ENCODE measurements around the gene CHD9NB.

CHD9NB gene

DNA sequence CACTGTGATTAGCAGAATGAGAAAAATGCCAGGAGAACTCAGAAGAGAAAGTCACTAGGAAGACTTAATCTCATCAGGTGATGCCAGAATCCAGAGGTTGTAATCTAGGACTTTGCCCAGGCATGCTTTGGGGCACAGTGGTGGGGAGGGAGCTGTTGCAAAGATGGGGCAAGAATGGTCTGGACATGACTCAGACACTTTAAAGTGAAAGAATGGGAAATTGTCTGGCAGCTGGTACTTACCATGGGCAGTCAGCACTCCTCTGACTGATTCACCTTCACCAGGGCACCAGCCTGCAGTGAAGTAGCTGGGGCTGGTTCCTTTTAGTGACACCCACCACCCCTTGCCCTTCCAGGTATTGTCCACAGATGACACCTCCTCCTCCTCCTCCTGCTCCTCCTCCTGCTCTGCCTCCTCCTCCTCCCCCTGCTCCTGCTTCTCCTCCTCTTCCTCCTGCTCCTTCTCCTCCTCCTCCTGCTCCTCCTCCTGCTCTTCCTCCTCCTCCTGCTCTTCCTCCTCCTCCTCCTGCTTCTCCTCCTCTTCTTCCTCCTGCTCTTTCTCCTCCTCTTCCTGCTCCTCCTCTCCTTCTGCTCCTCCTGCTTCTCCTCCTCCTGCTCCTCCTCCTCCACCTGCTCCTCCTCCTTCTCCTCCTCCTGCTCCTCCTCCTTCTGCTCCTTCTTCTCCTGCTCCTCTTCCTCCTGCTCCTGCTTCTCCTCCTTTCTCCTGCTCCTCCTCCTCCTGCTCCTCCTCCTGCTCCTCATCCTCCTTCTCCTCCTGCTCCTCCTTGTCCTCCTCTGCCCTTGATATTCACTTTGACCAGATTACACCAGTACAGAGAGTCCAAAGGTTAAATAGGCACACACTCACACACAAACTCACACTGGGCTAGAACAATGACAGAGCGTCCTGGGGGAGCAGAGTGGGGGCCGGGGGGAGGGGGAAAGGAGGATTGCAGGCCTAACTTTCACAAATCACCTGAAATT lies at the start of gene CHD9NB:
Gene CHD9NB, minus strand, starts transcription at position 379 of the 983 bp plus-strand sequence. CDS start 8,739 bp downstream, outside the sequence.
- DNase-seq, result no peak

DNA sequence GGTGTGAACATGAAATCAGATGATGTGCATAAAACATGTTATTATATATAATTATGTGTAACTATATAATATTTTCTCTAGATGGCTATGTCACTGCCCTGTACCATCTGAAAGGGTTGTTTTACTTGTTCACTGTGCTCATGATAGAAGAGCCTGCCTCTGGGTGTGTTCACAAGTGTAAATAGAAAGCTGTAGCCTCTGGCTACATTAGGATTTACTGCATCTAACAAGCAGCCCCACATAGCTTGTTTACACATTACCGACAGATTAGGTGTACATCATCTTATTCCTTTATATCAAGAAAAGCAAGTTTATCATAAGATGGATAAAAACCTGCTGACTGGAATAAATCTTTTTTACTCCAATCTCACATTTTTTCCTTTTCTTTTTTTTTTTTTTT lies 48.2 kb upstream of the CHD9NB start:
- no peak for DNase-seq

DNA sequence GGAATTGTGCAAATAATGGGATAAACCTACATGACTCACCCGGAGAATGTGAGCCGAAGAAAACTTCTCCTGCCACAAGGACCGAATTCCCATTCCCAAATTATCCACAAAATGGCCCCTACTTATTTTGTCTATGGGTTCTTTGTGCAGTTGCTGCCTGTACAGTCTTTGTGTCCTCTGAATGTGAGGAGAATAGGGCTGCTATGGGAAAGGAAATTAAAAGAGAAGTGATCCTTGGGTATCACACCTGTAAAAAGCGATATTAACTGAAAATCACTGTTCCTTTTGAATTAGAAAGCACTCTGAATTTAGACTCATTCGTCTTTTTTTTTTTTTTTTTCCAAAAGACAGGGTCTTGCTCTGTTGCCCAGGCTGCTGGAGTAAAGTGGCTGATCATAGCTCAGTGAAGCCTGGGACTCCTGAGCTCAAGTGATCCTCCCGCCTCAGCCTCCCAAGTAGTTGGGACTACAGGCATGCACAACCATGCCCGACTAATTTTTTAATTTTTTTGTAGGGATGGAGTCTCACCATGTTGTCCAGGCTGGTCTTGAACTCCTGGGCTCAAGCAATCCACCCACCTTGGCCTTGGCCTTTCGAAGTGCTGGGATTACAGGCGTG lies 47.5 kb upstream of the CHD9NB start:
- no peak for DNase-seq

DNA sequence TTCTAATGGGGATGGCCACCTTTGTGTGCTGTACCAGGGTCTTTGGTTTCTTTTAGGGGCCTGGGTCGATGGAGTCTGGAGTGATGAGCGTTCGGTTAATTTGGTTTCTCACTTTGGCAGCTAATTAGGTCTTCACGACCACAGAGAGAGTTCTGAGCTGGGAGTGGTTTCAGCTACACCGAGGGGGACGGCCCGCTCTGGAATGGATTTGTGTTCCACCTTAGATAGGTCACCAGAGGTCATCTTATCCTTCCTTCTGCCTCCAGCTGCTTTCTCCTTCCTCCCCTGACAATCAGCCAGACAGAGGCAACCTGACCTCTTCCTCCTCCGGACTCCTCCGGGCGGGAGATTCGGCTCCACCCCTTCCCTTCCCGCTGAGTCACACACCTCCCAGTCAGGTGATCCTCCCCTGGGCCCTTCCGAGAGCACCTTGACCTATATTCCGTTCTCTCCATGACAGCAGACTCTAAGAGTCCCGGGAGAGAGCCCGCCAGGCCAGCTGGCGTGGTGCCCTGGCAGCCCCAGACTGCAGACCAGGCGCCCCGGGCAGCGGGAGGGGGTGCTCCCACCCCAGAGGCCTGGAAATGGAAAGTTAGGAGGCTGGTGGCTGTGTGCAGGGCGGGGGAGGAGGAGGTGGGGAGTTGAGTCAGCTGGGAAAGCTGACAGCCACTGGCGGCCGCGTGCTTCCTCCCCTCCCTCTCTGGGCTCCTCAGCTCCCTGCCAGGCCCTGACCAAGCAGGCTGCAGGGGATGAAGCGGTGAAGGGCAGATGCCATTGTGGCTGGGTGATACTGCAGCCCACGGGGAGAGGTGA lies 46.8 kb upstream of the CHD9NB start:
- DNase-seq, result peak; percentile 97

DNA sequence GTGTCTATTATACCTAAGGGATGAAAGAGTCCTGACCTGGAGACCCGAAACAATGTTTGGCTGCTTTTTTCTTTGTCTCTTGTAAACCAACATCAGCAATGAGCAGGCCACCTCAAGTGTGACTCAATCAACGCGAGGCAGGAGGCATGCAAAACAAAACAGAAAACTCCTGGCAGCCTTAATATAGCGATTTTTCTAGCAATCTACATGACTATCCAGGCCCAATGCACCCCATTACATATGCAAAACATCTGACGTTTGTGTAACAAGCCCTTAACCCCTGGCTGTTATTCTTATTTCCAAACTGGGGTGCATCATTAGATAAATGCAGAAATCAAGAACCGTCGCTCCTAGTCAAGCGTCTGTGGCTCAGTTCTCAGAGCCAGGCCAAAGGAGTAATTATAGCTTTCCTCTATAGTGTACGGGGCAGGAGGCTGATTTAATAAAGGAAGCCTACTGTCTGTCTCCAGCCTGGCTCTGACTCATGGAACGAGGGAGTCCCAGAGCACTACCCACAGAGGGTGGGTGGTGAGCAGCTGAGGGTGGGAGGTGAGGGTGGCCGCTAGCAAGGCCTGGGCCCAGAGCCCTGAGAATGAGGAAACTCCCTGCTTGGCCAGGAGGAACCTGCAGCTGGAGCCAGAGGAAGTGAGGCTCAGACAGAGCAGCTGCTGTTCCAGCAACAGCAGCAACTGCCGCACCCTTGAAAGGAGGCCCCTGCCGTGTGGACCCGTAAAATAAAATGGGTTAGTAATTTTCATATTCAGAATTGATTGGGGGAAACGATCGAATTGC lies 46.0 kb upstream of the CHD9NB start:
- peak; percentile 58 for DNase-seq

DNA sequence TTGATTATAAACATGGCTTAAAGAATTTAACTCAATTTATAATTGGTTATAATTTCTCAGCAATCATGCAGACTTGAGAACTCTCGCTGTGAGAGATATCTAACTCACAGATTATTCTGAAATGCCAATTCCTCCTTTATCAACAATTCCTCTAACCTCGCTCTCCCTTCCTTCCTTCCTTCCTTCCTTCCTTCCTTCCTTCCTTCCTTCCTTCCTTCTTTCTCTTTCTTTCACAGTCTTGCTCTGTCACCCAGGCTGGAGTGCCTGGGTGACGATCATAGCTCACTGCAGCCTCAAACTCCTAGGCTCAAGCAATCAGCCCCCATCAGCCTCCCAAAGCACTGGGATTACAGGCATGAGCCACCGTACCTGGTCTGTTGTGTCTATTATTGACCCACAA lies 44.5 kb upstream of the CHD9NB start:
- no peak for DNase-seq

DNA sequence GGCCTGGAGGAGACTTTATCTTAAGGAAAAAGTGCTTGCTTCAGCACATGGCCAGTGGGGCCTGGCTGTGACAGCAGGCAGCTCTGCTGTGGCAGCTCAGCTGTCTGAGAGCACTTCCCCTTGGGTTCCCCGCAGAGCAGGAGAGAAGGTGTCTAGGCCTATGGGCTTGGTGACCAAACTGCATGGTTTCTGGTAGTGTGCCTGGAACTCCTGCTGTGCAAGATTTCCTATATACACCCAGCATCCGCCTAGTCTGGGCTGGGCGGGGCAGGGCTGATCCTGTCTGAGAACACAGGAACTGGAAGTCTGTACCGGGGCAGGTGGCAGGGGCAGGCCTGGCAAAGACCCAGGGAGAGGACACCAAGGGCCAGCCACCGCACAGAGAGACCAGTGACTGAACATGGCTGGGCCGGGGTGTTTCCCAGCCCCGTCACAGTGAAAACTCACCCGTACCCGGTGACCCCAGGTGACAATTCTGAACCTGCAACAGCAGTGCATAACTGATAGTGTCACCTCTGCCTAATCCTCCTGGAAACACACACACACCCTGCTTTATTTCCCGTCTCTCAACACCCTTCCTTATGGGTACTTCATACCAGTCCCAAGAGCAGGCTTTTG lies 41.4 kb upstream of the CHD9NB start:
- peak; percentile 50 for DNase-seq

DNA sequence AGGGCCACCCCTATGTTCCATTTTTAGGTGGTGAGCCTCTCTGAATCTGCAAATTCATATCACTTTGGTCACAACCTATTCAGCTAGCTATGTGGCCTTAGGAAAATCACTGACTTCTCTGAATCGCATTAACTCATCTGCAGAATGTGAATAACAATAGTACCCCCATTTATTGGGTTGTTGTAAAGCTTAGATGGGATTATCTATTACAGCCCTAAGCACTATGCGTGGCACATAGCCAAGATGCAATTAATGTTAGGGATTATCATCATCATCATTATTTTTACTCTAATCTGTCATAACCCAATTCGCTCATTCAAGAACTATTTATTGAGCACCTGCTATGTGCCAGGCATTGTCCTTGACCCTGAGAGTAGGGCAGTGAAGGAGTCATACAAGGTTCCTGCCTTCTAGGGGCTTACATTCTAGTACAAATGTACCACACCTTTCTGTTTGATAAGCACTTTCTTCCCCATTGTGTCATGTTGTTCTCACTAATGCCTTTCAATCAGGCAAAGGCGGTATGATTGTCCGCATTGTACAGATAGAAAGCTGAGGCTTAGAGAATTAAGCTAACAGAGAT lies 40.6 kb upstream of the CHD9NB start:
- no peak for DNase-seq

DNA sequence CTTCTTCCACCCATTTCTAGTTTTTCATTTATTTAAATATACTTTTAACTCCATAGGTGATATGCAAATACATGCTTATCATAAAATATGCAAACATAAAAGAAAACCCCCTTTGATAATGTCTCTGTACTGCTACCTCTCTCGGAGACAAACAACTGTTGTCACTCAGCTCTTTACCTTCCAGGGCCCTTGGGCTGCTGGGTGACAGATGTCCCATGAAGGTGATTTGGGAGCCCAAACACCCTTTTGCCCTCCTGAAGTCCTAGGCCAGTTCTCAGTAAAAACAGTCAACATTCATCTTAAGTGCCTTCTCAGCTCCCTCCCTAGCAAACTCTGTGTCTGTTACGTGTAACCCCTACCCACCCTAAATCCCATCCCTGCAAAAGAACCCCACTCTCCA lies 39.6 kb upstream of the CHD9NB start:
- peak; percentile 40 for DNase-seq

DNA sequence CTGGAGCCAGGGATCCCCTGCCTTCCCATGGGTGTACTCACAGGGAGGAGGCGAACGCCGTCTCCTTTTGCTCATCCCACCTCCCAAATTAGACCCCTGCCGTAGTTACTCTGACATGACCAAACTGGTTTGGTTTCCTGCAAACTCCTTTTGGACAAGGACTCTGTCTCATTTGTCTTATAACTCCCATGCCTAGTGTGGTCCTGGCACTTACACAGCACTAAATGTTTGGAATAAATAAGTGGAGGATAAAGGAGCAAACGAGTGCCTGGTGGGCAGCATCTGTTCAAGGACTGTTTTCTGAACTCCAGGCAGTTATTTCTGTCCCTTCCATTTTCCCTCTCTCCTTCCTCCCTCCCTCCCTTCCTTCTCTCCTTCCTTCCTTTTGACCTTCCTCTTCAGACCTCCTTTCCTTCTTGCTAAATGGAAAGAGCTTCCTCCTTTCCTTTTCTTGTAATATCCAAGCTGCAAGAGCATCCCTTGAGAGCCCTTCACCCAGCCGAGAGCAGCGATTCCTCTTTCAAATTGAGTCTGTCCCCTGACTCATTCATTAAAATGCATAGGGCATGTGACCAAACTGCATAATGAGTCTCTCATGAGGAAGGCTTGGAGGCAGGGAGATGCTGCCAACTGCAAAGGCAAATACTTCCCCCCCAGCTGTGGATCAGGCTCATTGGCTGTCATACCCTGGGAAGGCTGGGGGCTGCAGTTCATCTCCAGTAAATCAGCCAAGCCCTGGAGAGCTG lies 38.9 kb upstream of the CHD9NB start:
- DNase-seq, result peak; percentile 92

DNA sequence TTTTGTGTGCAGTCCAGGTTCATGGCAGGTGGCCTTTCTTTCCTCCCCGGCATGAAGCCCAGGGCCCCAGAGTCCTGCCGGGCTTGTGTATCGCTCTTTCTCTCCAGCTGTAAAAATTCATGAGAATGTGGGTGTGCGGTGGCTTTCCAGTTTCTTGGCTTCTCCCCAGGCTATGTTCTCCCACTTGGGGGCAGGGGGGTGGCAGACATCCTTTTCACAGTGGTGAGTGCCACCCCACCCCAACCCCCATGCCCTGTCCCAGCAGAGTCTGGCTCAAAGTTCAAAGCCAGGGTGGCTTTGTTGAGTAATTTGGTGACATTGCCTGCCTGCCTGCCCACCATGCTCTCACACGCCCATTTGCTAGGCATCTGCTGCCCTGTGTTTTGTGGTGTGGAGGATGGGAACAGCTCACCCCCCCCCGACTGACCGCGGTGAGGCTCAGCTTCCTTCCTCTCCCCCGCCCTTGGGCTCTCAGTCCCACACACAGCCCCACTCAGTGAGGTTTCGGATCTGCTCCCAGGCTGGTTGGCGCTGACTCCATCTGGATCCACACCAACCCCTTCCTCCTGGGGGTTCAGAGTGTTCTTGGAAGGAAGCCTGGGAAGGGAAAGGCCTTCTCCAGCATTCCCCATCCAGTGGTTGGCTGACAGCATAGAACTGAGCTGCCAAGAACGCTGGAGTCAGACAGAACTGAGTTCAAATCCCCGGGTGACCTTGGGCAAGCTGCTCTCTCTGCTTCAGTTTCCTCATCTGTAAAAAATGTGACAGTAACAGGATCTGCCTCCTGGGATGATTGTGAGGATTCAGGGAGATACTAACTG lies 38.1 kb upstream of the CHD9NB start:
- peak; percentile 94 for DNase-seq

DNA sequence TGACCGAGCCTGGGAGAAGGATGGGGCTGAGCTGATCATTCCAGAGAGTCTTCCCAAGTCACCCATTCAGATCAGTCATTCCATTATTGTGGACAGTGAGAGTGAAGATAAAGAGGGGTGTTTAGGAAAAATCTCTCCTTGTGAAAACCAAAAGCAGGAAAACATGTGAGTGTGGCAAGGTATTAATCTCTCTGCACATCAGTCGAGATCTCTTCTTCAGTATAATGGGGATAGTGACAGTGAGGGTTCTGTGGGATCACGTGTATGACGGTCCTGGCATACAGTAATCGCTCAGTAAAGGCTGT lies 37.5 kb upstream of the CHD9NB start:
- no peak for DNase-seq

DNA sequence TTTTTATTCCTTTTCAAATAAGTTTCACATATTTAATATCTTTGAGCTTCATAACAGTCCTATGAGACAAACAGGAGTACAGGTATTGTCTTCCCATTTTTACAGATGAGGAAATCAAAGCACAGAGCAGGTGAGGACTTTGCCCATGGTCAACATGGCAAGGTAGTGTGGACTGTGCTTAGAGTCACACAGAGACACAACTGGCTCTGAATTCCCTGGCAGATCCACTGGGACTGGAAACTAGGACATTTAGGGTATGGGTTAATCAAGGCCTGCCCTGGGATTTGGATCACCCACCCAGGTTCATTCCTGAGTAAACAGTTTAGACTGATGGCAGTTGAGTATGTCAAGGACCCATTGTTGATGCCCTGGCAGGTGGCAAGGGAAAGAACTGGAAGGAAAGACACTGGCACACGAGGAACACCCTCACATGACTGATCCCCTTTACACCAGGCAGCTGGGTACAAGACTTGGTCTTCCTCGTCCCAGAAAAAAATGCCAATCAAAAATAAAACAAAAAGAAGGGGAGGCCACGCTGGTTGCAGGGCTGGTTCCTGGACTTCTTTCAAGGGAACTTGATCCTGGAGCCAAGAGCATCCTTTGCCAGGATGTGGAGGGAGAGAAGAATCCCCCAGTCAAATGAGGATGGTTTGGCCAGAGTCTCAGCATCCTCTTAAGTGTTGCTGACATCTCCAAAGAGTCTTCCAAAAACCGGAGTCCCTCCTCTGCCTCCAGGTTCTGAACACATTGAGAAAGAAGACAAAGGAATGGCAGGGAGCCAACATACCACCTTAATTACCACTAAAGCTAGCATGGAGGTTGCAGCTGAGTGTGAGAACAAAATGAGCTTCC lies 37.0 kb upstream of the CHD9NB start:
- DNase-seq, result peak; percentile 70

DNA sequence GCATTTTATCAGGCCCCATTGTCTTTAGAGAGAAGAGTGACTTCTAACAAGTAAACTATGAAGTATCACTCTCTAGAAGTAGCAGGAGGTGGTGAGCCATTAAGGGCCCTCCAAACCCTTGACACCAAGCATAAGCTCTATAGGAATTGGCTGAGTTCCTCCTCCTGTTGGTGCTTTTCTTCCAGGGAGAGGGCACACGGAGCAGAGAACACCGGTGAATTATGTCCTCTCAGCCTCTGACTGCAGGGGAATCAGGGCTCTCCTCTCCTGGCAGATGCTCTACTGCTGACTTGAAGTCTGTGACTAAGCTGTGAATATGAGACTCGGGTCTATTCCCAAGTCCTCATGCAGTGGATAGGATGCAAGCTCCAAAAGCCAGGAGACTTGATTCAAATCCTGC lies 34.4 kb upstream of the CHD9NB start:
- no peak for DNase-seq

DNA sequence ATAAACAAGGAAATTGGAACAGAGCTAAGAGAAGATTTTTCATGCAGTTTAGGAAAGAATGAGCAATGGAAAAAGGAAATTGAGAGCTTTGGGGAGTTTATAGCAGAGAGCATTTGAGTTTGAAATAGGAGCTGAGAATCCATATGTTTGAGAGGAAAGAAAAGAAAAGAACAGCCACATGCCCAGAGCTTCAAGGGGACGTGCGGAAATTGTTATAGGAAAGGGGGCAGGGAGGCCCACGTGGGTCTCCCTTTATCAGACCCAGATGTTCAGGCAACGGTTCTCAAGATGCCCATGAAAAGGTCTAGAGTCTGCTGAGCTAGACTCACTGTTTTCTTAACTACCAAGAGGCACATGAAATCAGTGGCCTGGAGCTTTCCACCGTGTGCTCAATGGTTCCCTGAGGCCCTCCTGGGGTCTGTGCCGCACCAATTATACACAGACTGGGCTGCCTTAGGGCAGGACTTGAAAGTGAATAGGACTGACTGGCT lies 33.3 kb upstream of the CHD9NB start:
- peak; percentile 73 for DNase-seq

DNA sequence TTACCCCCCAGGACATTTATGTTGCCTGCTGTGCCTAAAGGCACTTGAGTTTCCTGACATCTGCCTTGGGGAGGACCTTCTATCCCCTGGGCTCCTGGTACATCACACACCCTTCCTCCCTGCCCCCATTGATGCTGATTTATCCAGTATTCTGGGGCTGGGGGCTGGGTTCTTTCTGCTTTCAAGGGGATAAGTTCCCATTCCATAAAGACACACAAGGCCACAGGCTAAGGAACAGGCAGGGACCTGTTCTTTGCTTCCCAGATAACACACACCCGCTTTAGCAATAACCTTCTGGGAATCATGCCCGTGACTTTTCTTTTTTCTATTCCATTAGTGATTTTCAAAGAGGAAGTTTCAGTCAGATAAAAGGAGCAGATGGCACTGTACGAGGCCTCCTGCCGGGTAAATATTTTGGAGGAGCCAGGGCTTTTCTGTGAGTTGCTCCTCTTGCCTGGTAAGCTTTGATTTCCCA lies 32.7 kb upstream of the CHD9NB start:
- peak; percentile 94 for DNase-seq

DNA sequence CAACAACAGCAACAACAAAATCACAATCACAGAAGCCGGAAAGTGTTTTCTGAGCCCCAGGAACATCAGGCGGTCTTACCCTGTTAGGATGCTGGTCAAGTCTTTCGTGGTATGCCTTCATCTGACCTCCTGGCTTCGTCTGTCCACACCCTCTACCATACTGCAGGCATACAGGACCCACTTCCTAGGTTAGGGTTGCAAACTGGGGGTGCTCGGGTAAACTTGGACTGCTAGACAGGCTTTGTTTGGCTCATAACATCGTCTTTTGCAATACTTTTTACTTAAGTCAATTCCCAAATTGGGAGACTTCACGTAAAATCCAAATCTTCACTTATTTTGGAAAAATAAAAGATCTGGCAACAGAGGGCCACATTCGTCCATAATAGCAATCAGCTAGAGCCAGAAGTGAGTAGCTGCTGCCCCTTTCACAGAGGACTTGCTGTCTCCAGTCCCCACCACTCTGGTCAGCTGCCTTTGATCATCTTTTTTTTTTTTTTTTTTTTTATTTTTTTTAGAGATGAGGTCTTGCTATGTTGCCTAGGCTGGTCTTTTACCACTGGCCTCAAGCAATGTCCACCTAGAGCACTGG lies 32.1 kb upstream of the CHD9NB start:
- no peak for DNase-seq

DNA sequence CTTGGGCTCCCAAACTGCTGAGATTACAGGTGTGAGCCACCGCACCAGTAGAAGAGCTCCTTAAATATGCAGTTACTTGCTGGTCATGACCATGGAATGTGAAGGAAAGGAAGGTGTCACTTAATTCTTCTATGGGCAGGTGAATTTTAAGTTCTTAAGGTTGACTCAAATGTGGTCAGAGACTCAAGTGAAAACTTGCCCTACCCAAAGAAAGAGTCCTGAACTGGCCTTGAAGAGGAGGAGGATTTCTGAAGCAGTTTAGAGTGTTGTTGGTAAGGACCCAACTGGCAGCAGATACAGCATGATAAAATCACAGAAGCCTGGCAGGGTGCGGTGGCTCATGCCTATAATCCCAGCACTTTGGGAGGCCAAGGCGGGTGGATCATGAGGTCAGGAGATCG lies 31.4 kb upstream of the CHD9NB start:
- DNase-seq, result no peak

All from NCI-H2171 (cell line).